ENCODE measurements around the gene SEC14L1. TPM values are rescaled to one million over a fixed set of nuclear protein-coding genes. Genes with fewer than 3 reads are reported as not detected.
"Not testable (repeated sequence)": the region's sequence is repeated elsewhere in the genome, so short reads cannot be mapped to it uniquely, and the experiment has no call there.

The SEC14L1 gene
- total RNA-seq, 1 experiment from 2014 or later: 41.7 TPM

DNA sequence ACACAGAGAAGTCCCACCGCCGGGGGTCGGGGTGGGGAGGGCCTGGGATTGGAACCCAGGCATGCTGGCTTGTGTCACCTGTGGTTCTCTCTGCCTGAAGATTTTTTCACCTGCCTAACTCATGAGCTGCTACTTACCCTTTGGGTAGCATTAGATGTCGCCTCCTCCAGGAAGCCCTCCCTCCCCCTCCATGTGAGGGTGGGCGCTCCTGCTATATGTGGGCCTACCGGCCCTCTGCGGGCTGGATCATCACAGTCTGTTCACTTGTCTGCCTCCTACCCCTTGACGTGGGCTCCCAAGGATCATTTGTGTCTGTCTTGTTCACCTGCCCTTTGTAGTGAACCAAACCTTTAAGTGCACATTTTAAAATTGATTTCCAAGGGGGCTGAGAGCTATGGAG lies 106.8 kb downstream of the SEC14L1 start:
- Histone ChIP-seq H3K36me3 (no peaks in the 10 kb centered on the region), H3K27me3 (no peaks in the 10 kb centered on the region), H3K4me3 (peak overlapping the region; percentile 52; the same call in 1 of the 2 replicates), H3K9me3 (no peaks in the 10 kb centered on the region)
- no peak for DNase-seq

- no peak for DNase-seq
Observed at GRCh38 chr17:77248216-77249114, 107.7 kb downstream of the SEC14L1 start.

GRCh38 chr17:77251622-77252183 lies 110.9 kb downstream of the SEC14L1 start:
- Histone ChIP-seq H3K27me3 (no peaks in the 10 kb centered on the region), H3K9me3 (no peaks in the 10 kb centered on the region), H3K4me3 (no peak overlapping the region), H3K36me3 (no peaks in the 10 kb centered on the region)
- DNase-seq: no peak

More at GRCh38 chr17:77248216-77249114, 107.7 kb downstream of the SEC14L1 start:
- Histone ChIP-seq H3K27me3 (no peaks in the 10 kb centered on the region), H3K9me3 (no peaks in the 10 kb centered on the region), H3K4me3 (no peak overlapping the region), H3K36me3 (no peaks in the 10 kb centered on the region)

GRCh38 chr17:77252306-77252705 lies 111.5 kb downstream of the SEC14L1 start:
- not testable (repeated sequence) for H3K4me3 ChIP-seq, H3K9me3 ChIP-seq, H3K27me3 ChIP-seq, H3K36me3 ChIP-seq
- peak; percentile 31 for DNase-seq

- H3K36me3 ChIP-seq: no peaks in the 10 kb centered on the region
- H3K4me3 ChIP-seq: no peak overlapping the region
- DNase-seq: peak; percentile 75
Observed at GRCh38 chr17:77253611-77254051, 112.9 kb downstream of the SEC14L1 start.

GRCh38 chr17:77254951-77255825 lies 114.4 kb downstream of the SEC14L1 start:
- peak; percentile 98 for DNase-seq
- H3K4me3 ChIP-seq: no peak overlapping the region
- H3K27me3 ChIP-seq: no peaks in the 10 kb centered on the region
- H3K36me3 ChIP-seq: no peaks in the 10 kb centered on the region
- no peaks in the 10 kb centered on the region for H3K9me3 ChIP-seq

More at GRCh38 chr17:77253611-77254051, 112.9 kb downstream of the SEC14L1 start:
- no peaks in the 10 kb centered on the region for H3K27me3 ChIP-seq
- H3K9me3 ChIP-seq: no peaks in the 10 kb centered on the region

GRCh38 chr17:77255970-77256369 lies 115.2 kb downstream of the SEC14L1 start:
- H3K9me3 ChIP-seq, H3K36me3 ChIP-seq, H3K4me3 ChIP-seq, H3K27me3 ChIP-seq, DNase-seq: not testable (repeated sequence)

DNA sequence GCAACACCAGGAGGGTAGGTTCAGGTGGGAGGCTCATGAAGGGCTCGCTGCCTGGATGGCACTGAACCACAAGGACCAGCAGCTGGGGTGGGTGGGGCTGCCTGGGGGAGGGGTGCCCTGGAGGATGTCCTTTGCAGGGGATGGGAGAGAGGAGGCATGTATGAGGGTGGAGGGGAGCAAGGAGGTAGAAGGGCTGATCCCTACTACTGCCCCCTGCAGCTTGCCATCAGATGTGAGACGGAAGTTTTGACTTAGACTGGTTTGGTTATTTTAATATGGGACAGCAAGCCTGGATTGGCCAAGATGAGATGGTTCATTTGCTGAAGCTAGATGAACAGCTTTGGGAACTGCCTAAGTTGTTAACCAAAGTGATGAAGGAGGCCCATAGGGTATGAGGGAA lies 115.9 kb downstream of the SEC14L1 start:
- DNase-seq: no peak
- Histone ChIP-seq H3K27me3 (no peaks in the 10 kb centered on the region), H3K4me3 (no peak overlapping the region), H3K36me3 (no peaks in the 10 kb centered on the region), H3K9me3 (no peaks in the 10 kb centered on the region)

DNA sequence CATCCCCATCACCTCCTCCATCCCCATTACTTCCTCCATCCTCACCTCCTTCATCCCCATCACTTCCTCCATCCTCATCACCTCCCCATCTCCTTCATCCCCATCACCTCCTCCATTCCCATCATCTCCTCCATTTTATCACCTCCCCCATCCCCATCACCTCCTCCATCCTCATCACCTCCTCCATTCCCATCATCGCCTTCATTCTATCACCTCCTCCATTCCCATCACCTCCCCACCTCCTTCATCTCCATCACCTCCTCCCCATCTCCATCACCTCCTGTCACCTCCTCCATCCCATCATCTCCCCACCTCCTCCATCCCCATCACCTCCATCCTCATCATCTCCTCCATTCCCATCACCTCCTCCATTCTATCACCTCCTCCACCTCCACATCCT lies 116.4 kb downstream of the SEC14L1 start:
- Histone ChIP-seq H3K36me3 (no peaks in the 10 kb centered on the region), H3K27me3 (no peaks in the 10 kb centered on the region), H3K9me3 (no peaks in the 10 kb centered on the region), H3K4me3 (no peak overlapping the region)
- DNase-seq: no peak

GRCh38 chr17:77257596-77258458 lies 117.1 kb downstream of the SEC14L1 start:
- H3K36me3 ChIP-seq: no peaks in the 10 kb centered on the region
- H3K4me3 ChIP-seq: no peak overlapping the region
- H3K27me3 ChIP-seq: no peaks in the 10 kb centered on the region
- DNase-seq: no peak
- H3K9me3 ChIP-seq: no peaks in the 10 kb centered on the region

DNA sequence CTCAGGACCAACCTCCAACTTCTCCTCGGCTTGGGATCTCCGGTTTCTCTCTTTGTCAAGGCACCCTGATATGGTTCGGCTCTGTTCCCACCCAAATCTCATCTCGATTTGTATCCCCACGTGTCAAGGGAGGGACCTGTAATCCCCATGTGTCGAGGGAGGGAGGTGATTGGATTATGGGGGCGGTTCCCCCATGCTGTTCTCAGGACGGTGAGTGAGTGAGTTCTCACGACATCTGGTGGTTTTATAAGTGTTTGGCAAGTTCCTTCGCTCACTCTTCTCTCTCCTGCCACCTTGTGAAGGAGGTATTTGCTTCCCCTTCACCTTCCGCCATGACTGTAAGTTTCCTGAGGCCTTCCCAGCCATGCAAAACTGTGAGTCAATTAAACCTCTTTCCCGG lies 117.9 kb downstream of the SEC14L1 start:
- Histone ChIP-seq H3K36me3 (no peaks in the 10 kb centered on the region), H3K4me3 (no peak overlapping the region), H3K9me3 (no peaks in the 10 kb centered on the region), H3K27me3 (no peaks in the 10 kb centered on the region)
- no peak for DNase-seq

- no peaks in the 10 kb centered on the region for H3K9me3 ChIP-seq
- H3K4me3 ChIP-seq: no peak overlapping the region
- H3K36me3 ChIP-seq: no peaks in the 10 kb centered on the region
- DNase-seq: no peak
- no peaks in the 10 kb centered on the region for H3K27me3 ChIP-seq
Observed at GRCh38 chr17:77264617-77265230, 124.0 kb downstream of the SEC14L1 start.

GRCh38 chr17:77266213-77266612 lies 125.4 kb downstream of the SEC14L1 start:
- no peak overlapping the region for H3K4me3 ChIP-seq
- no peaks in the 10 kb centered on the region for H3K36me3 ChIP-seq
- H3K9me3 ChIP-seq: no peaks in the 10 kb centered on the region
- DNase-seq: no peak
- H3K27me3 ChIP-seq: no peaks in the 10 kb centered on the region
